HEK293 (cell line): ENCODE data around the gene CST2.

Experiments used
- CTCF ChIA-PET: fragments of 350-600 bp; formaldehyde crosslinking; extraction: SDS; loops from one replicate; lab custom pipeline; 2021; ENCODE audit warnings: antibody characterized with exemption; lab: Yijun Ruan, JAX
- POLR2A ChIA-PET: fragments of 300-600 bp; formaldehyde crosslinking; extraction: SDS; loops from one replicate; lab custom pipeline; 2020; ENCODE audit warnings: antibody characterized with exemption, inconsistent platforms; lab: Yijun Ruan, JAX
- H3K27ac ChIP-seq: fragments of 200-500 bp; sonication (Bioruptor generic); 2 replicates; pipeline ENCODE4 v1.5.1; 2014; ENCODE audit warnings: low read depth, low read length, control low read depth, inconsistent platforms; ENCODE audit errors: extremely low read depth
- H3K36me3 ChIP-seq, 2 experiments: fragments of 200-500 bp in 1 of 2; sonication (Bioruptor generic) in 1 of 2; 1 replicate in 1 of 2; 2 replicates in 1 of 2; pipeline ENCODE4 v1.5.1; 2014 to 2017; ENCODE audit warnings: inconsistent platforms in 2 of 2, low read length in 2 of 2; ENCODE audit not compliant: control insufficient read depth in 2 of 2, insufficient read depth in 1 of 2
- H3K4me1 ChIP-seq: fragments of 200-500 bp; sonication (Bioruptor generic); 2 replicates; pipeline ENCODE4 v1.5.1; 2014; ENCODE audit warnings: mild to moderate bottlenecking, low read length, inconsistent platforms; ENCODE audit not compliant: control insufficient read depth, insufficient read depth
- H3K4me3 ChIP-seq: 2 replicates; pipeline ENCODE4 v1.5.1; 2011; ENCODE audit warnings: low read depth, mild to moderate bottlenecking, control low read depth, low read length, moderate library complexity
- H3K9me3 ChIP-seq: fragments of 200-500 bp; sonication (Bioruptor generic); 2 replicates; pipeline ENCODE4 v1.5.1; 2014; ENCODE audit warnings: low read depth, low read length, inconsistent platforms; ENCODE audit not compliant: control insufficient read depth, insufficient read depth
- CTCF ChIP-seq: fragments of 450-650 bp; formaldehyde crosslinking; IDR thresholded peaks from 2 replicates; pipeline ENCODE4 v1.5.1; 2016; ENCODE audit warnings: missing biosample characterization, missing genetic modification characterization
- MYNN ChIP-seq: fragments of 450-650 bp; formaldehyde crosslinking; IDR thresholded peaks from 2 replicates; pipeline ENCODE4 v1.5.1; 2016; ENCODE audit warnings: missing biosample characterization, missing genetic modification characterization, borderline replicate concordance
- OVOL3 ChIP-seq: fragments of 450-650 bp; formaldehyde crosslinking; IDR thresholded peaks from 2 replicates; pipeline ENCODE4 v1.5.1; 2016; ENCODE audit warnings: missing biosample characterization, missing genetic modification characterization
- REPIN1 ChIP-seq: fragments of 450-650 bp; formaldehyde crosslinking; IDR thresholded peaks from 2 replicates; pipeline ENCODE4 v1.5.1; 2017; ENCODE audit warnings: missing biosample characterization, missing genetic modification characterization, low read depth
- SP3 ChIP-seq: fragments of 450-650 bp; formaldehyde crosslinking; IDR thresholded peaks from 2 replicates; pipeline ENCODE4 v1.5.1; 2016; ENCODE audit warnings: missing biosample characterization, missing genetic modification characterization
- SP7 ChIP-seq: fragments of 450-650 bp; formaldehyde crosslinking; IDR thresholded peaks from 2 replicates; pipeline ENCODE4 v1.5.1; 2016; ENCODE audit warnings: missing biosample characterization, missing genetic modification characterization
- TCF7L2 ChIP-seq: IDR thresholded peaks from 2 replicates; pipeline ENCODE4 v1.6.1; 2011; ENCODE audit warnings: low read depth, mild to moderate bottlenecking, inconsistent platforms, low read length, moderate library complexity, borderline replicate concordance
- ZBTB1 ChIP-seq: fragments of 450-650 bp; formaldehyde crosslinking; IDR thresholded peaks from 2 replicates; pipeline ENCODE4 v1.5.1; 2016; ENCODE audit warnings: missing biosample characterization, missing genetic modification characterization
- ZFP69B ChIP-seq: fragments of 450-650 bp; formaldehyde crosslinking; IDR thresholded peaks from 2 replicates; pipeline ENCODE4 v1.5.1; 2016; ENCODE audit warnings: missing biosample characterization, missing genetic modification characterization
- ZIC2 ChIP-seq: fragments of 450-650 bp; formaldehyde crosslinking; IDR thresholded peaks from 2 replicates; pipeline ENCODE4 v1.5.1; 2016; ENCODE audit warnings: missing biosample characterization, missing genetic modification characterization
- ZNF112 ChIP-seq: fragments of 450-650 bp; formaldehyde crosslinking; IDR thresholded peaks from 2 replicates; pipeline ENCODE4 v1.5.0; 2017; ENCODE audit warnings: missing biosample characterization, missing genetic modification characterization
- ZNF23 ChIP-seq: fragments of 450-650 bp; formaldehyde crosslinking; IDR thresholded peaks from 2 replicates; pipeline ENCODE4 v1.5.1; 2016; ENCODE audit warnings: missing biosample characterization, missing genetic modification characterization, borderline replicate concordance
- ZNF341 ChIP-seq: fragments of 450-650 bp; formaldehyde crosslinking; IDR thresholded peaks from 2 replicates; pipeline ENCODE4; 2016; ENCODE audit warnings: low read depth, missing biosample characterization, missing genetic modification characterization
- ZNF354C ChIP-seq: fragments of 450-650 bp; formaldehyde crosslinking; IDR thresholded peaks from 2 replicates; pipeline ENCODE4 v1.5.1; 2016; ENCODE audit warnings: missing biosample characterization, missing genetic modification characterization, low read depth, borderline replicate concordance
- ZNF394 ChIP-seq: fragments of 450-650 bp; formaldehyde crosslinking; IDR thresholded peaks from 2 replicates; pipeline ENCODE4 v1.5.1; 2016; ENCODE audit warnings: missing biosample characterization, missing genetic modification characterization, mild to moderate bottlenecking, moderate library complexity, borderline replicate concordance
- ZNF398 ChIP-seq: fragments of 450-650 bp; formaldehyde crosslinking; IDR thresholded peaks from 2 replicates; pipeline ENCODE4 v1.5.1; 2017; ENCODE audit warnings: missing biosample characterization, missing genetic modification characterization
- ZNF558 ChIP-seq: fragments of 450-650 bp; formaldehyde crosslinking; IDR thresholded peaks from 2 replicates; pipeline ENCODE4 v1.5.1; 2016; ENCODE audit warnings: missing biosample characterization, missing genetic modification characterization
- ZNF560 ChIP-seq: fragments of 450-650 bp; formaldehyde crosslinking; IDR thresholded peaks from 2 replicates; pipeline ENCODE4 v1.5.1; 2017; ENCODE audit warnings: missing biosample characterization, missing genetic modification characterization, borderline replicate concordance
- ZNF76 ChIP-seq: fragments of 450-650 bp; formaldehyde crosslinking; IDR thresholded peaks from 2 replicates; pipeline ENCODE4; 2016; ENCODE audit warnings: low read depth, missing biosample characterization, missing genetic modification characterization, borderline replicate concordance
- TF ChIP-seq, protein P1 (sequence below): fragments of 450-650 bp; formaldehyde crosslinking; IDR thresholded peaks from 2 replicates; pipeline ENCODE4 v1.5.1; 2016; ENCODE audit warnings: missing biosample characterization, missing genetic modification characterization
- TF ChIP-seq, protein P2 (sequence below): fragments of 450-650 bp; formaldehyde crosslinking; IDR thresholded peaks from 2 replicates; pipeline ENCODE4 v1.5.1; 2016; ENCODE audit warnings: missing biosample characterization, missing genetic modification characterization, borderline replicate concordance
- TF ChIP-seq, protein P3 (sequence below): fragments of 450-650 bp; formaldehyde crosslinking; IDR thresholded peaks from 2 replicates; pipeline ENCODE4 v1.5.1; 2016; ENCODE audit warnings: missing biosample characterization, missing genetic modification characterization, borderline replicate concordance

CST2 gene

GRCh38 chr20:23841693-23842092, 15.2 kb upstream of the CST2 start:
- H3K27ac ChIP-seq: no peak overlapping the region
- H3K9me3 ChIP-seq: no peaks in the 10 kb centered on the region
- TF ChIP-seq ZNF112 (tag by site-specific recombination): no peak
- no peak for TF ChIP-seq MYNN
- no peak for TF ChIP-seq CTCF (tag by site-specific recombination)
- no peak for TF ChIP-seq ZNF76 (tag by site-specific recombination)
- TF ChIP-seq ZIC2 (tag by site-specific recombination): no peak
- TF ChIP-seq ZFP69B (tag by site-specific recombination): no peak
- no peak for TF ChIP-seq ZNF398
- no peak for TF ChIP-seq ZNF558 (tag by site-specific recombination)
- TF ChIP-seq TCF7L2: no peak
- TF ChIP-seq ZNF23 (tag by site-specific recombination): no peak
- no peak for TF ChIP-seq SP3 (tag by site-specific recombination)
- no peak for TF ChIP-seq SP7
- TF ChIP-seq, protein P1, sequence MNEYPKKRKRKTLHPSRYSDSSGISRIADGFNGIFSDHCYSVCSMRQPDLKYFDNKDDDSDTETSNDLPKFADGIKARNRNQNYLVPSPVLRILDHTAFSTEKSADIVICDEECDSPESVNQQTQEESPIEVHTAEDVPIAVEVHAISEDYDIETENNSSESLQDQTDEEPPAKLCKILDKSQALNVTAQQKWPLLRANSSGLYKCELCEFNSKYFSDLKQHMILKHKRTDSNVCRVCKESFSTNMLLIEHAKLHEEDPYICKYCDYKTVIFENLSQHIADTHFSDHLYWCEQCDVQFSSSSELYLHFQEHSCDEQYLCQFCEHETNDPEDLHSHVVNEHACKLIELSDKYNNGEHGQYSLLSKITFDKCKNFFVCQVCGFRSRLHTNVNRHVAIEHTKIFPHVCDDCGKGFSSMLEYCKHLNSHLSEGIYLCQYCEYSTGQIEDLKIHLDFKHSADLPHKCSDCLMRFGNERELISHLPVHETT: no peak
- TF ChIP-seq, all 188 proteins: peak for 0
- H3K36me3 ChIP-seq: no peaks in the 10 kb centered on the region
- ChIA-PET CTCF (no interaction called here), POLR2A (no interaction called here)
- H3K4me3 ChIP-seq: no peak overlapping the region
- H3K4me1 ChIP-seq: no peaks in the 10 kb centered on the region

GRCh38 chr20:23835716-23836115, 9.2 kb upstream of the CST2 start:
- CTCF ChIA-PET: interaction anchor here (0.6 kb wide), 1 partner anchor 52 kb away, joined by 3 read pairs; no protein-coding TSS in a partner anchor
- Histone ChIP-seq H3K4me3 (no peak overlapping the region), H3K4me1 (no peaks in the 10 kb centered on the region), H3K9me3 (no peaks in the 10 kb centered on the region), H3K36me3 (no peaks in the 10 kb centered on the region), H3K27ac (no peak overlapping the region)
- POLR2A ChIA-PET: no interaction called here
- TF ChIP-seq, protein P2, sequence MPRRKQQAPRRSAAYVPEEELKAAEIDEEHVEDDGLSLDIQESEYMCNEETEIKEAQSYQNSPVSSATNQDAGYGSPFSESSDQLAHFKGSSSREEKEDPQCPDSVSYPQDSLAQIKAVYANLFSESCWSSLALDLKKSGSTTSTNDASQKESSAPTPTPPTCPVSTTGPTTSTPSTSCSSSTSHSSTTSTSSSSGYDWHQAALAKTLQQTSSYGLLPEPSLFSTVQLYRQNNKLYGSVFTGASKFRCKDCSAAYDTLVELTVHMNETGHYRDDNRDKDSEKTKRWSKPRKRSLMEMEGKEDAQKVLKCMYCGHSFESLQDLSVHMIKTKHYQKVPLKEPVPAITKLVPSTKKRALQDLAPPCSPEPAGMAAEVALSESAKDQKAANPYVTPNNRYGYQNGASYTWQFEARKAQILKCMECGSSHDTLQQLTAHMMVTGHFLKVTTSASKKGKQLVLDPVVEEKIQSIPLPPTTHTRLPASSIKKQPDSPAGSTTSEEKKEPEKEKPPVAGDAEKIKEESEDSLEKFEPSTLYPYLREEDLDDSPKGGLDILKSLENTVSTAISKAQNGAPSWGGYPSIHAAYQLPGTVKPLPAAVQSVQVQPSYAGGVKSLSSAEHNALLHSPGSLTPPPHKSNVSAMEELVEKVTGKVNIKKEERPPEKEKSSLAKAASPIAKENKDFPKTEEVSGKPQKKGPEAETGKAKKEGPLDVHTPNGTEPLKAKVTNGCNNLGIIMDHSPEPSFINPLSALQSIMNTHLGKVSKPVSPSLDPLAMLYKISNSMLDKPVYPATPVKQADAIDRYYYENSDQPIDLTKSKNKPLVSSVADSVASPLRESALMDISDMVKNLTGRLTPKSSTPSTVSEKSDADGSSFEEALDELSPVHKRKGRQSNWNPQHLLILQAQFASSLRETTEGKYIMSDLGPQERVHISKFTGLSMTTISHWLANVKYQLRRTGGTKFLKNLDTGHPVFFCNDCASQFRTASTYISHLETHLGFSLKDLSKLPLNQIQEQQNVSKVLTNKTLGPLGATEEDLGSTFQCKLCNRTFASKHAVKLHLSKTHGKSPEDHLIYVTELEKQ: no peak
- TF ChIP-seq REPIN1 (tag by site-specific recombination) (no peak), ZNF354C (tag by site-specific recombination) (no peak), ZBTB1 (tag by site-specific recombination) (no peak), ZNF560 (no peak), ZNF341 (tag by site-specific recombination) (no peak), ZNF394 (tag by site-specific recombination) (no peak), OVOL3 (tag by site-specific recombination) (no peak)
- TF ChIP-seq, protein P3, sequence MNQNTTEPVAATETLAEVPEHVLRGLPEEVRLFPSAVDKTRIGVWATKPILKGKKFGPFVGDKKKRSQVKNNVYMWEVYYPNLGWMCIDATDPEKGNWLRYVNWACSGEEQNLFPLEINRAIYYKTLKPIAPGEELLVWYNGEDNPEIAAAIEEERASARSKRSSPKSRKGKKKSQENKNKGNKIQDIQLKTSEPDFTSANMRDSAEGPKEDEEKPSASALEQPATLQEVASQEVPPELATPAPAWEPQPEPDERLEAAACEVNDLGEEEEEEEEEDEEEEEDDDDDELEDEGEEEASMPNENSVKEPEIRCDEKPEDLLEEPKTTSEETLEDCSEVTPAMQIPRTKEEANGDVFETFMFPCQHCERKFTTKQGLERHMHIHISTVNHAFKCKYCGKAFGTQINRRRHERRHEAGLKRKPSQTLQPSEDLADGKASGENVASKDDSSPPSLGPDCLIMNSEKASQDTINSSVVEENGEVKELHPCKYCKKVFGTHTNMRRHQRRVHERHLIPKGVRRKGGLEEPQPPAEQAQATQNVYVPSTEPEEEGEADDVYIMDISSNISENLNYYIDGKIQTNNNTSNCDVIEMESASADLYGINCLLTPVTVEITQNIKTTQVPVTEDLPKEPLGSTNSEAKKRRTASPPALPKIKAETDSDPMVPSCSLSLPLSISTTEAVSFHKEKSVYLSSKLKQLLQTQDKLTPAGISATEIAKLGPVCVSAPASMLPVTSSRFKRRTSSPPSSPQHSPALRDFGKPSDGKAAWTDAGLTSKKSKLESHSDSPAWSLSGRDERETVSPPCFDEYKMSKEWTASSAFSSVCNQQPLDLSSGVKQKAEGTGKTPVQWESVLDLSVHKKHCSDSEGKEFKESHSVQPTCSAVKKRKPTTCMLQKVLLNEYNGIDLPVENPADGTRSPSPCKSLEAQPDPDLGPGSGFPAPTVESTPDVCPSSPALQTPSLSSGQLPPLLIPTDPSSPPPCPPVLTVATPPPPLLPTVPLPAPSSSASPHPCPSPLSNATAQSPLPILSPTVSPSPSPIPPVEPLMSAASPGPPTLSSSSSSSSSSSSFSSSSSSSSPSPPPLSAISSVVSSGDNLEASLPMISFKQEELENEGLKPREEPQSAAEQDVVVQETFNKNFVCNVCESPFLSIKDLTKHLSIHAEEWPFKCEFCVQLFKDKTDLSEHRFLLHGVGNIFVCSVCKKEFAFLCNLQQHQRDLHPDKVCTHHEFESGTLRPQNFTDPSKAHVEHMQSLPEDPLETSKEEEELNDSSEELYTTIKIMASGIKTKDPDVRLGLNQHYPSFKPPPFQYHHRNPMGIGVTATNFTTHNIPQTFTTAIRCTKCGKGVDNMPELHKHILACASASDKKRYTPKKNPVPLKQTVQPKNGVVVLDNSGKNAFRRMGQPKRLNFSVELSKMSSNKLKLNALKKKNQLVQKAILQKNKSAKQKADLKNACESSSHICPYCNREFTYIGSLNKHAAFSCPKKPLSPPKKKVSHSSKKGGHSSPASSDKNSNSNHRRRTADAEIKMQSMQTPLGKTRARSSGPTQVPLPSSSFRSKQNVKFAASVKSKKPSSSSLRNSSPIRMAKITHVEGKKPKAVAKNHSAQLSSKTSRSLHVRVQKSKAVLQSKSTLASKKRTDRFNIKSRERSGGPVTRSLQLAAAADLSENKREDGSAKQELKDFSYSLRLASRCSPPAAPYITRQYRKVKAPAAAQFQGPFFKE (tag by site-specific recombination): no peak
